Measurements from ENCODE around the gene SRSF3.

SRSF3 gene

GRCh38 chr6:36636687-36637418 lies 42.7 kb downstream of the SRSF3 start:
- Histone ChIP-seq H3K27me3 (ENCODE audit: control insufficient read depth, insufficient read depth, low read length) (no peaks in the 10 kb centered on the region), H3K4me3 (ENCODE audit: low read depth, low read length) (no peak overlapping the region), H3K4me1 (ENCODE audit: control insufficient read depth, insufficient read depth, low read length) (no peaks in the 10 kb centered on the region), H3K27ac (ENCODE audit: low read depth, low read length) (no peak overlapping the region), H3K9ac (ENCODE audit: low read depth, low read length) (no peak overlapping the region), H3K9me3 (ENCODE audit: control insufficient read depth, insufficient read depth, low read length) (no peaks in the 10 kb centered on the region), H3K36me3 (ENCODE audit: control insufficient read depth, insufficient read depth, low read length) (no peaks in the 10 kb centered on the region)

- Histone ChIP-seq H3K27ac (ENCODE audit: low read depth, low read length) (no peak overlapping the region), H3K27me3 (ENCODE audit: control insufficient read depth, insufficient read depth, low read length) (no peaks in the 10 kb centered on the region), H3K9me3 (ENCODE audit: control insufficient read depth, insufficient read depth, low read length) (no peaks in the 10 kb centered on the region), H3K9ac (ENCODE audit: low read depth, low read length) (no peak overlapping the region), H3K4me3 (ENCODE audit: low read depth, low read length) (no peak overlapping the region), H3K36me3 (ENCODE audit: control insufficient read depth, insufficient read depth, low read length) (no peaks in the 10 kb centered on the region), H3K4me1 (ENCODE audit: control insufficient read depth, insufficient read depth, low read length) (no peaks in the 10 kb centered on the region; the same call in 1 of the 2 replicates)
Observed at GRCh38 chr6:36638579-36638978, 44.4 kb downstream of the SRSF3 start.

- no peaks in the 10 kb centered on the region; the same call in 1 of the 2 replicates for H3K4me1 ChIP-seq (ENCODE audit: control insufficient read depth, insufficient read depth, low read length)
- H3K27me3 ChIP-seq (ENCODE audit: control insufficient read depth, insufficient read depth, low read length) = no peaks in the 10 kb centered on the region
- no peak overlapping the region for H3K4me3 ChIP-seq (ENCODE audit: low read depth, low read length)
- no peaks in the 10 kb centered on the region for H3K36me3 ChIP-seq (ENCODE audit: control insufficient read depth, insufficient read depth, low read length)
- H3K9me3 ChIP-seq (ENCODE audit: control insufficient read depth, insufficient read depth, low read length) = no peaks in the 10 kb centered on the region
- no peak overlapping the region for H3K9ac ChIP-seq (ENCODE audit: low read depth, low read length)
- H3K27ac ChIP-seq (ENCODE audit: low read depth, low read length) = no peak overlapping the region
Observed at GRCh38 chr6:36639171-36639808, 45.1 kb downstream of the SRSF3 start.

- Histone ChIP-seq H3K27me3 (ENCODE audit: control insufficient read depth, insufficient read depth, low read length) (no peaks in the 10 kb centered on the region), H3K36me3 (ENCODE audit: control insufficient read depth, insufficient read depth, low read length) (no peaks in the 10 kb centered on the region), H3K27ac (ENCODE audit: low read depth, low read length) (no peak overlapping the region), H3K4me3 (ENCODE audit: low read depth, low read length) (no peak overlapping the region), H3K4me1 (ENCODE audit: control insufficient read depth, insufficient read depth, low read length) (no peaks in the 10 kb centered on the region; the same call in 1 of the 2 replicates), H3K9me3 (ENCODE audit: control insufficient read depth, insufficient read depth, low read length) (no peaks in the 10 kb centered on the region), H3K9ac (ENCODE audit: low read depth, low read length) (no peak overlapping the region)
Observed at GRCh38 chr6:36641543-36641942, 47.4 kb downstream of the SRSF3 start.

DNA sequence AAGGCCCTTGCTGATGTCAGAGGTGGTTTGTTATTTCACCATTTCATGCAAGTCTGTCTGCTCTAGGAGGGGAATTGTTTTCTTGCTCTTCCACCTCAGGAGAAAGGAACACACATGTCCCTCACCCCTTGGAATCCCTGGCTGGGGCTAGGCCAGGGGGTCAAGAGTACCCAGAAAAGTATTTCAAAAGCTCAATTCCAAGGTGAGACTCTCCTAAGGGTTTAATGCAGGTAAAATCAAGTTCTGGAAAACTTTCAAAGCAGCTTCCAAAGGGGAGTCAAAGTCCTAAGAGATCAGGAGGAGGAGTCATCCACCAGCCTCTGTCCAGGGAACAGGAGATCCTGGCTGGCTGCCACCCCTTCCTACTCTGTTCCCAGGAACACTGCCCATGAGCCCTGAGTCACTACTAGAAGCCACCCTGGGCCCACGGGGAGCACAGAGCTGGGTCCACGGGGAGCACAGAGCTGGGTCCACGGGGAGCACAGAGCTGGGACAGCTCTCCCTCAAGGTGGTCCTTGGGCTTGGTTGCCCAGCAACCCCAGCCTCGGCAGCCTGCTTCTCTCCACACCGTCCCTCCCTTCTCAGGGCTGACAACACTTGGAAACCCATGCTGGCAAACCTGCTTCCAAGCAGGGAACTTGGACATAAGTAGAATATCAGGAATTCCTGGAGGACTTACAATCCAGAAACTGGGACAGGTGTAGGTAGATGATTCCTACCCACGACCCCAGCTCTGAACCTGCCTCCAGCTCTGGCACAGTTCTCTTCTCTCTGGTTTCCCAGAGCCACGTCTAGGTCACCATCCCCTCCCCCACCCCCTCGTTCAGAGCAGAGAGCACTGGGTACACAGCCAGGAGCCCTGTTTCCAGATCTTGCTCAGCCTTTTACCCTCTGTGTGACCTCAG lies 49.0 kb downstream of the SRSF3 start:
- Histone ChIP-seq H3K27ac (ENCODE audit: low read depth, low read length) (no peak overlapping the region), H3K9ac (ENCODE audit: low read depth, low read length) (no peak overlapping the region), H3K36me3 (ENCODE audit: control insufficient read depth, insufficient read depth, low read length) (no peaks in the 10 kb centered on the region)

GRCh38 chr6:36643977-36644376 lies 49.8 kb downstream of the SRSF3 start:
- H3K27ac ChIP-seq (ENCODE audit: low read depth, low read length) = no peak overlapping the region
- H3K27me3 ChIP-seq (ENCODE audit: control insufficient read depth, insufficient read depth, low read length) = no peaks in the 10 kb centered on the region
- H3K9me3 ChIP-seq (ENCODE audit: control insufficient read depth, insufficient read depth, low read length) = no peaks in the 10 kb centered on the region
- H3K36me3 ChIP-seq (ENCODE audit: control insufficient read depth, insufficient read depth, low read length) = no peaks in the 10 kb centered on the region
- H3K4me1 ChIP-seq (ENCODE audit: control insufficient read depth, insufficient read depth, low read length) = peaks cover 6% of the 10 kb centered on the region
- no peak overlapping the region for H3K4me3 ChIP-seq (ENCODE audit: low read depth, low read length)
- no peak overlapping the region for H3K9ac ChIP-seq (ENCODE audit: low read depth, low read length)

More for the DNA sequence above, 49.0 kb downstream of the SRSF3 start:
- no peaks in the 10 kb centered on the region for H3K27me3 ChIP-seq (ENCODE audit: control insufficient read depth, insufficient read depth, low read length)
- peaks cover 6% of the 10 kb centered on the region for H3K4me1 ChIP-seq (ENCODE audit: control insufficient read depth, insufficient read depth, low read length)
- no peaks in the 10 kb centered on the region for H3K9me3 ChIP-seq (ENCODE audit: control insufficient read depth, insufficient read depth, low read length)
- H3K4me3 ChIP-seq (ENCODE audit: low read depth, low read length) = no peak overlapping the region

- H3K27me3 ChIP-seq (ENCODE audit: control insufficient read depth, insufficient read depth, low read length) = no peaks in the 10 kb centered on the region
- H3K9me3 ChIP-seq (ENCODE audit: control insufficient read depth, insufficient read depth, low read length) = no peaks in the 10 kb centered on the region
- H3K4me1 ChIP-seq (ENCODE audit: control insufficient read depth, insufficient read depth, low read length) = peaks cover 16% of the 10 kb centered on the region
- no peak overlapping the region for H3K27ac ChIP-seq (ENCODE audit: low read depth, low read length)
- no peak overlapping the region for H3K9ac ChIP-seq (ENCODE audit: low read depth, low read length)
- no peak overlapping the region for H3K4me3 ChIP-seq (ENCODE audit: low read depth, low read length)
- H3K36me3 ChIP-seq (ENCODE audit: control insufficient read depth, insufficient read depth, low read length) = no peaks in the 10 kb centered on the region
Observed at GRCh38 chr6:36649086-36649485, 54.9 kb downstream of the SRSF3 start.

DNA sequence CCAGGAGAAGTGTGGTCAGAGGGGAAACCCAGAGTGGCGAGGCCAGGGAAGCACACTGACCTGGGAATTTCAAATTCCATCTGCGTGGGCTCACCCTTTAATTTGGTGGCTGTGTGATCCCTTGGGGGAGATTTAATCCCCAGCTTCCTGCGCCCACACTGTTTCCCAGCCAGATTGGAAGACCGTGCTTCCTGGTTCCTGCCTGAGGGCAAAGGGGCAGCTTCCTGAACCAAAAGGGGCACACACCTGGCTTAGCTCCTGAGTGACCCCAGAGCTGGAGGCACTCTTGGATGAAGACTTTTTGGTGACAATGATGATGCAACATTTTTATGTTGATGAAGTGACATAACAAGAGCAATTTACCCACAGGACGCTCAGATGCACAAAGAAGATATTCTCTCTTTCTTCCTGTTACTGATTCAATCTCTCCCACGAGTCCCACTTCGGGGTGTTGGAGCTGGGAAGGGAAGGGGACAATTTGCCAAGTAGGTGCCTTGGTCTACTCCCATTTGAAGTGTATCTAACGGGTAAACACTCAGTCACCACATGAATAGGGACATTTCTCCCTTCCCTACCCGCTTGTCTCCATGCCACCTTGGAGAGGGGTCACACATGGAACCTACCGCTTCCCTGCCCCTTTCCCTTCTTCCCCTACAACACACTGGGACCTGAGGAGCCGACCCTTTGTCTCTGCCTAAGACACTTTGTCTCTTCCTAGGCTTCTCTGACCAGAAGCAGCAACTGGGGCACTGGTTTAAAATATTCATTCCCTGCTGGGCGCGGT lies 55.7 kb downstream of the SRSF3 start:
- Histone ChIP-seq H3K27me3 (ENCODE audit: control insufficient read depth, insufficient read depth, low read length) (no peaks in the 10 kb centered on the region), H3K4me1 (ENCODE audit: control insufficient read depth, insufficient read depth, low read length) (peaks cover 16% of the 10 kb centered on the region), H3K9me3 (ENCODE audit: control insufficient read depth, insufficient read depth, low read length) (no peaks in the 10 kb centered on the region), H3K27ac (ENCODE audit: low read depth, low read length) (no peak overlapping the region), H3K36me3 (ENCODE audit: control insufficient read depth, insufficient read depth, low read length) (no peaks in the 10 kb centered on the region), H3K9ac (ENCODE audit: low read depth, low read length) (no peak overlapping the region), H3K4me3 (ENCODE audit: low read depth, low read length) (no peak overlapping the region)

DNA sequence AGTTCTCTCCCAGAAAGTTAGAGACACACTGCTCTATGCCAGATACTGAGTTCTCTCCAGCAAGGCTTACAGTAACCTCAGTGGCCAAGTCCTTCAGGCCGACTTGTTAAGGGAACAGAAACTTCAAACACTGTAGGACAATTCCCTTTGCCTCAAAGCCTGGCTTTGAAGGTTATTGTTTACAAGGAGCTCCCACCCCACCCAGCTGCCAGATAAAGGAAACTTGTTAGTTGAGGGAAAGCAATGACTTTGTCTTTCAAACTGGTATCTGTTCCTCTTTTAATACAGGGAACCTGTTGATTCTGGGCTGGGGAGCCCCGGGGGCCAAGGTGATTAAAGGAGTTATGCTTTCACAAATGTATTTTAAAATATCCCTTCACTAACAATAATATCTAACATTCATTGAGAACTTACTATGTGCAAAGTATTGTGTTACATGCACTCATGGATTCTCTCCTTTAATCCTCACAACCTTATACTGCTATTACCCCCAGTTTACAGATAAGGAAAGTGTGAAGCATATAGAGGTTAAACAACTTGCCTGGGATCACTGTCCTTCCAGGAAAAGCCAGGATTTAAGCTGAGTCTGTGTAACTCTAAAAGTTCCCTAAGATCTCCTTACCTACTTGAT lies 56.8 kb downstream of the SRSF3 start:
- no peak overlapping the region for H3K9ac ChIP-seq (ENCODE audit: low read depth, low read length)
- no peak overlapping the region for H3K4me3 ChIP-seq (ENCODE audit: low read depth, low read length)
- H3K9me3 ChIP-seq (ENCODE audit: control insufficient read depth, insufficient read depth, low read length) = no peaks in the 10 kb centered on the region
- no peak overlapping the region for H3K27ac ChIP-seq (ENCODE audit: low read depth, low read length)
- H3K4me1 ChIP-seq (ENCODE audit: control insufficient read depth, insufficient read depth, low read length) = peaks cover 16% of the 10 kb centered on the region
- H3K36me3 ChIP-seq (ENCODE audit: control insufficient read depth, insufficient read depth, low read length) = no peaks in the 10 kb centered on the region
- no peaks in the 10 kb centered on the region for H3K27me3 ChIP-seq (ENCODE audit: control insufficient read depth, insufficient read depth, low read length)

Data from HUES48 (cell line).